Astrocyte (in vitro differentiated cells and primary cell): ENCODE measurements around the gene ITPA.

Source experiments
- CTCF ChIP-seq: IDR thresholded peaks from 2 replicates; pipeline ENCODE4 v1.5.1; 2011; ENCODE audit warnings: low read depth, mild to moderate bottlenecking, inconsistent platforms, low read length, moderate library complexity; ENCODE audit not compliant: insufficient read depth
- EZH2 ChIP-seq: IDR thresholded peaks from 2 replicates; pipeline ENCODE4 v1.6.1; 2012; ENCODE audit warnings: mild to moderate bottlenecking, low read length, inconsistent platforms; ENCODE audit not compliant: insufficient read depth

GRCh38 chr20:3235666-3236324, 26.5 kb downstream of the ITPA start:
- TF ChIP-seq CTCF (no peak), EZH2 (no peak)
